Measurements from ENCODE around the gene PCNA.

DNA sequence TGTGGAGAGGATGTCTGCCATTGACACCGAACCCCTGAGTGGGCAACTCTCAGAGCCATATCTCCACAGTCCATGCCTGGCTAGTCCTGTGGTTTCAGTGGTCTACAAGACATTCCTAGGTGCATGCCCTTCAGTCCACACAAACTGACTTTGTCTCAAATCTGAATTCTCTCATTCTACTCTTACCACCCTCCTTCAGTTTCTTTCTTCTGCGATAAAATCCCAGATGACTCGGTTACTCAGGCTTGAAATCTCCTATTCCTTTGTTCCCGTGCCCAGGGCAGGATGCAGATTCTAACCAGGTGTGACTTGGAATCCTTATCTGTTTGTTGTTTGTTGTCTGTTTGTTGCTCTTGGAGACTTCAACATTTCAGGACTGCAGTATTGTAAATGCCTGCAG, 16.3 kb upstream of the PCNA start:
- TF ChIP-seq, protein P1, sequence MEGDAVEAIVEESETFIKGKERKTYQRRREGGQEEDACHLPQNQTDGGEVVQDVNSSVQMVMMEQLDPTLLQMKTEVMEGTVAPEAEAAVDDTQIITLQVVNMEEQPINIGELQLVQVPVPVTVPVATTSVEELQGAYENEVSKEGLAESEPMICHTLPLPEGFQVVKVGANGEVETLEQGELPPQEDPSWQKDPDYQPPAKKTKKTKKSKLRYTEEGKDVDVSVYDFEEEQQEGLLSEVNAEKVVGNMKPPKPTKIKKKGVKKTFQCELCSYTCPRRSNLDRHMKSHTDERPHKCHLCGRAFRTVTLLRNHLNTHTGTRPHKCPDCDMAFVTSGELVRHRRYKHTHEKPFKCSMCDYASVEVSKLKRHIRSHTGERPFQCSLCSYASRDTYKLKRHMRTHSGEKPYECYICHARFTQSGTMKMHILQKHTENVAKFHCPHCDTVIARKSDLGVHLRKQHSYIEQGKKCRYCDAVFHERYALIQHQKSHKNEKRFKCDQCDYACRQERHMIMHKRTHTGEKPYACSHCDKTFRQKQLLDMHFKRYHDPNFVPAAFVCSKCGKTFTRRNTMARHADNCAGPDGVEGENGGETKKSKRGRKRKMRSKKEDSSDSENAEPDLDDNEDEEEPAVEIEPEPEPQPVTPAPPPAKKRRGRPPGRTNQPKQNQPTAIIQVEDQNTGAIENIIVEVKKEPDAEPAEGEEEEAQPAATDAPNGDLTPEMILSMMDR (IDR thresholded peaks at IDR 0.05; ENCODE audit: low read depth, low read length, poor library complexity, severe bottlenecking) = no peak
- no peak for TF ChIP-seq EZH2phosphoT487 (IDR thresholded peaks at IDR 0.05; ENCODE audit: borderline replicate concordance, low read length)

All from DOHH2 (cell line).